NK-92 treated with Interleukin-12 subunit alpha and Interleukin-12 subunit beta, amount 100 ng/mL, for 24 hours (cell line): ENCODE data around the gene RGS6.

ENCODE experiments used
- DNase-seq: peaks from one replicate; lab custom pipeline; 2025; lab: John Stamatoyannopoulos, UW

Gene RGS6

GRCh38 chr14:72014486-72014885 is 82.3 kb downstream of the RGS6 start:
- no peak for DNase-seq

GRCh38 chr14:72017290-72017689 is 85.1 kb downstream of the RGS6 start:
- no peak for DNase-seq

DNA sequence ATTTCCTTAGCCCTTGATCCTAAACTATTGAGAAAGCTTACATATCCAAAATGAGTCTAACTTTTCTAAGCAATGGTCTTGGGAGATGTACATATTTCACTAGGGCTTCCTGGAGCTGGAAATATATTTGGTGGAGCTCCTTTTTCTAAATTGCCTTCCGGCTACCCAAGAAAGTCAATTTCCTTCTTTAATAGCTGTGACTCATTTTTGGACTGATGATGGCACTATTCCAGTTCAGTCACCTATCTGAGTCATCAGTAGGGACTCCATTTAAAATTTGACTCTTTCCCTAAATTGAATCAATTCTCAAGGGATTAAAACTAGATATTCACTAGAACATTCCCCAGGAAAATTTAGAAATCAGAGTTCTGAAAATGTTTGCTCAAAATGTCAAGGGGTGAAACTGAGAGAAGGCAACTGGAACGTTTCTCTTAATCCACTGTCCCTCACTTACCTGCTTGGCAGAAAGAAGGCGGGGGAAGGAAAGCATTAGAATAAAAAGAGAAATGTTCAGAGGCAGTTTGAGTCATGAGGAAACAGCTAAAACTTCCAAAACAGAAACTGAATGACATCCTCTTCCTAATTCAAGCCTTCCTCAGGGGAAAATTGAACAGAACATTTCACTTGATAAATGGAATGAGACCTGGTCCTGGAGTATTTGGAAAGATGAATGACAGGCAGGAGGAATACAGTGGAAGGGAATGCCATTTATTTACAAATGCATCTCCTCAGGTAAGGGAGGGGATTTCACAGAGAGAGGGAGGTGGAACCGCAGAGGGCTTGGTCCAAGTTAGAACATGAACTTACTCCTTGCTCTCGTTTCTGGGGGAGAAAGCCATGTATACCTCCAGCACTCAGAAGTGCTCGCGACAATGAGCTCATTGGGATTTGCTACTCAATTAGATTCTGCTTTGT is 91.2 kb downstream of the RGS6 start:
- no peak for DNase-seq

- peak; percentile 41 for DNase-seq
Observed at GRCh38 chr14:72024043-72024407, 91.8 kb downstream of the RGS6 start.

GRCh38 chr14:72024504-72024903 is 92.3 kb downstream of the RGS6 start:
- DNase-seq, result no peak

GRCh38 chr14:72026536-72026935 is 94.3 kb downstream of the RGS6 start:
- DNase-seq, result no peak

- DNase-seq, result no peak
Observed at GRCh38 chr14:72027061-72027460, 94.8 kb downstream of the RGS6 start.

DNA sequence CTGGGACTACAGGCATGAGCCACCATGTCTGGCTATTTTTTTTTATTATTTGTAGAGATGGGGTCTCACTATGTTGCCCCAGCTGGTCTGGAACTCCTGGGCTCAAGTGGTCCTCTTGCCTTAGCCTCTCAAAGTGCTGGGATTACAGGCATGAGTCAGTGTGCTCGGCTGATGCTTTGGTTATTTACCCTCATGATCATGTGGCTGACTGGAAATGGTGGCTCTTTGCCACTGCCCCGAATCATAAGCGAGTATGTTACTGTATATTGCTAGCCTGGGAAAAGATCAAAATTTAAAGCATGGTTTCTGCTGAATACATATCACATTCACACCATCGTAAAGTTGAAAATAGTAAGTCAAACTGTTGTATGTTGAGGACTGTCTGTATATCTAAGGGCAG is 101.1 kb downstream of the RGS6 start:
- DNase-seq, result no peak

GRCh38 chr14:72040528-72040927 is 108.3 kb downstream of the RGS6 start:
- no peak for DNase-seq

DNA sequence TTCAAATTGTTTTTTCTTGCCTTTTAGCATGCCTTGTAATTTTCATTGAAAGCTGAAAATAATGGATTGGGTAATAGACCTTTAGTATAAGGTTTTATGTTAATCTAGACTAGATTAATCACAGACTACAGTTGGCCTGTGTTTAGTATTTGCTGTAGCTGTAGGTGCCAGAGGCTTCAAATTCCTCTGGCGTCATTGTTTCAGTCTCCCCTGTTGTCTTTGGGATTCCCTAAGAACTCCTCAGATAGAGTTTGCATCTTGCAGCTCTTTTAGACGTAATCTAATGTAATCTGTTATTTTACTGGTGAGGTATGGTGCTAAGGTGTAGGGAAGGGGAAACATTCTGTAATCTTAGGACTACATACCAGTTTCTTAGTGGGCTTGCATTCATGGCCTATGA is 113.0 kb downstream of the RGS6 start:
- DNase-seq, result no peak

- DNase-seq, result no peak
Observed at GRCh38 chr14:72045885-72046284, 113.7 kb downstream of the RGS6 start.

GRCh38 chr14:72049462-72049861 is 117.2 kb downstream of the RGS6 start:
- no peak for DNase-seq

- DNase-seq, result no peak
Observed at GRCh38 chr14:72052356-72052755, 120.1 kb downstream of the RGS6 start.

DNA sequence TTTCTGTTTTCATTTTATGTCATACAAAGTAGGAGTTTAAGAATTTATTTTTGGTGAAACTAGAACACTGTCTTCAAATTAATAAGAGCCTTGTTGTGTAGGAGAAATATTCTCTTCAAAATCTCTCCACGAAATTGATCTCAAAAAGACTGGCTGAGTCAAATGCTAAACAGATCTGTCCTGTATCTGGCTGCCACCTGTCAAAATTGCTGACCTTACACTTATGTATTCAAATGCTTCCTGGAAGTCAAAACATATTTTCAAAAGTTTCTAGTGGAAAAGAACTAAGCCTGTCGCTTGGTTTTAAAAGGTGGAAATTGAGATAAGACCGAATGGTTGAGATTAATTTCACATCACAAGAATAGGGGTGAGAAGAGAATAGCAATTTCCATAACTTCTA is 121.4 kb downstream of the RGS6 start:
- DNase-seq, result no peak

GRCh38 chr14:72054911-72055310 is 122.7 kb downstream of the RGS6 start:
- no peak for DNase-seq

- no peak for DNase-seq
Observed at GRCh38 chr14:72057701-72058285, 125.6 kb downstream of the RGS6 start.

DNA sequence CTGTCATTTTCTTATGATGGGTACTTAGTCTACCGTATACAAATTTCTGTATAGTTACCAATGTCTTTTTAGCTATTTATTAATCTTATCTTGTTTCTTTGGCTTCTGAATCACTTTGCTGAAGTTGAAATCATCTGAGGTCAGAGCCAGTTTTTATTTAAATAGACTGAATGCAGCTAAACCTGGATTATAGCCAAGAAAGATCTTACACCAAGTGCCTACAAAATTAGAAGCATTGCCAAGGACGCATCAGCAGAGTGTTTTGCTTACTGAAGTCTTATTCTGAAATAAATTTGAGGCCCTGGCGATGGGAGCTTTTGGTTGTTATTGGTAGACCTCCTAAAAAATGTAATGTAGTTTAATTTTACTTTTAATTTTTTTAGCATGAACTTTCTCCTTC is 128.2 kb downstream of the RGS6 start:
- DNase-seq, result no peak

DNA sequence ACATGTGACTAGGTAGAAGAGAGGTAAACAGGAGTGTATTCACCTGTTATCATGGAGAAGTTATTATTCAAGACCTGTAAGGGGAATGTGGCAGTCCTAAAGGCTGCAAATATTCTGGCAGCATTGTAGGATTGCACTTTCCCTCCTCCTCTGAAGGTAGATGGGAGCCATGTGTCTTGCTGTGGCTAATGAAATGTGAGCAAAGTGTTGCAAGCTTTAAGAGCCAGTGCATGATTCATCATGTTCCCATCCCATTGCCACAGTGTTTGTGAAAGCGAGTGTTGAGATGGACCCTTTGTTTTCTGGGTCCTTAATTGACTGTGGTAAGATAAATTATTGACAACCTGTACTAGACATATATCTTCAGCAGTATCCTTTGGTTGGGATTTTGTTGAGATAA is 128.7 kb downstream of the RGS6 start:
- no peak for DNase-seq

DNA sequence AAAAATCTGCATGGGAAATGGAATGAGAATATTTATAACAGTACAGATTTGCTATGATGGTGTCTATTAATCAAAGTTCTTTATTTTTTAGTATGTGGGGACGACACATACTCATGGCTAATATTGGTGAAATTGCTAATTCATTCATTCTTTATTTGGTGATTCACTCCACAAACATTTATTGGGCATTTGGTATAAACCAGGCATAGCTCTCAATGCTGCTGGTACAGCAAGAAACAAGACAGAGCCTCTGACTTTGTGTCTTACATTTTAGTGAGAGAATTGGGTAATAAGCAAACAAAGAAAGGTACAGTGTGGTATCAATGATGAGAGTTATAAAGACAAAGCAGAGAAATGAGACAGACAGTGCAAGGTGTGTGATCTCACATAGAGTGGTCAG is 129.5 kb downstream of the RGS6 start:
- DNase-seq, result no peak

DNA sequence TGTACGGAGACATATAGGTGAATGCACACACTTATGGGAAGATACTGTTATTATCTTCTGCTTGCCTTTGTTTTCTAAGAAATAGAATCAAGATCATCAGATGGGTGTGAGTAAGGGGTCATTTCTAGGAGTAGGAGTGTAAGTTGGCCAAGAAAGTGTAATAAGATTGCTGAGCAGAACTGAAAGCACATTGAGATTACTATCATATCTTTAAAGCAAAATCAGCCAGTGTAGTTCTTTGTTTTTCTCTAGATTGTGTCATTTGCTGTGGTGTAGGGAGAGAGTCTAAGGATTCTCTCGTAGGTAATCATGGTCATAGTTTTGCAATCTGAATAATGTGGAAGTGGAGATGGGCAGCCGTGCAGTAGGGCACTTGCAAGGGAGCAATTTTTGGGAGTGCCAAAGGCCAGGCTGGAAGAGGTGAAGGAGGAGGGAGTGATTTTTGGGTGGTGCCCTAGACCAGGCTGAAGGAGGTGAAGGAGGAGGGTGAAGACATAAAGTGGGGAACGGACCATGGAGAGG is 131.6 kb downstream of the RGS6 start:
- no peak for DNase-seq

- DNase-seq, result no peak
Observed at GRCh38 chr14:72064501-72064900, 132.3 kb downstream of the RGS6 start.

DNA sequence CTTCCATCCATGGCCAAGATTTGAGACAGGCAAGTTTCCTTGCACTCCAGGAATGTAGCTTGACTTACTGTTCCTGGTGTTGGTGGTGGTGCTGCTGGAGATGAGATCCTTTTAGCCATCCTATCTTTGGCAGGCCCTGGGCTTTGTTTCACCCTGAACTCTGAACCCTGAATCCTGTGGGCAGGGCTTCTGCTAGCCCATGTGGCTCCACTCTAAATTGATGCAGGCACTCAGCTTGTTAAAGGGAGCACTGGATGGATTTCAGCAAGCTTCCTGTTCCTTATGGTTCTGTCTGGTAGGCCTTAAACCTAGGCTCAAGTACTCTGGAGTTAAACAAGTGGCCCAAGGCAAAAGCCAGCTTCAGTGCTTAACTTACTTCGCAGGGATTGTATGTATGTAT is 138.2 kb downstream of the RGS6 start:
- no peak for DNase-seq

DNA sequence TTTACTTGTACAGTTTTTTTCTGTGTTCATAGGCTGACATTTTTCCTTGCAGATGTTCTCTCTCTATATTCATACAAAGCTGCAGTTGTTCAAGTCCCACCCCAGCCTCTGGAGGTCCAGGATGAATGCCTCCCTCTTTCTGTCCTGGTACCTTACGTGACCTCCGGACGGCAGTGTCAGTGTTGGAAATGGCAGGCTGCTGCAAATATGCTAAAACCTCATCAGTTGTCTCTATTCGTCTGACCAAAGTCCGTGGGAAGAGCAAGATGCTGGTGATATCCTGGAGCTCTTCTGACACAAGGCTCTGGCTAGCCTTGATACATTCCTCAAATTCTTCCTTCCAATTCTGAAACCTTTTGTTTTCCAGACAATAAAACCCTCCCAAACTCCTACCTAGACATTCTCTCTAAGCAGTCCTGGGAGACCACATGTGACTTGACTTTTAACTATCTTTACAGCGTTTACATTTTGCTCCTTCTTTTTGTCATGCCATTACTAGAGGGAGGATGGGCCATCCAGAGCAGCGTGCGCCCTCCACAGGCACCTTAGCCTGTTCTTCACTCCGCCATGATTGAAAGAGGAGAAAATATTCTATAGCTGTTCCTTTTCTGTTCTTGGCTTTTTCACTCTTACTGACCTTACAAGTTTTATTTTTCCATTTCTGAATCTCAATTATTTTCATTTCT is 143.6 kb downstream of the RGS6 start:
- no peak for DNase-seq
